Mucosa of rectum (tissue), 2 donors: ENCODE measurements around the gene PITX3.

Experiments used
- H3K27ac ChIP-seq, 2 donors: one replicate each; pipeline ENCODE4 v1.7.0; 2013; ENCODE audit warnings: inconsistent platforms in 2 of 2, low read depth in 2 of 2, low read length in 2 of 2
- H3K27me3 ChIP-seq, 2 donors: one replicate each; pipeline ENCODE4 v1.7.0; 2013; ENCODE audit warnings: low read length in 2 of 2; ENCODE audit not compliant: control insufficient read depth in 2 of 2, insufficient read depth in 2 of 2
- H3K36me3 ChIP-seq, 2 donors: one replicate each; pipeline ENCODE4 v1.7.0; 2013; ENCODE audit warnings: low read length in 2 of 2; ENCODE audit not compliant: control insufficient read depth in 2 of 2, insufficient read depth in 2 of 2
- H3K4me1 ChIP-seq, 2 donors: one replicate each; pipeline ENCODE4 v1.7.0; 2013; ENCODE audit warnings: low read length in 2 of 2, mild to moderate bottlenecking in 1 of 2; ENCODE audit not compliant: control insufficient read depth in 2 of 2, insufficient read depth in 2 of 2
- H3K4me3 ChIP-seq, 2 donors: one replicate each; pipeline ENCODE4 v1.7.0; 2013; ENCODE audit warnings: low read length in 2 of 2
- H3K9ac ChIP-seq, 2 donors: one replicate each; pipeline ENCODE4 v1.7.0; 2013; ENCODE audit warnings: low read length in 2 of 2, low read depth in 1 of 2, mild to moderate bottlenecking in 1 of 2
- H3K9me3 ChIP-seq, 2 donors: one replicate each; pipeline ENCODE4 v1.7.0; 2013; ENCODE audit warnings: low read length in 2 of 2; ENCODE audit not compliant: control insufficient read depth in 2 of 2
- donor health status: healthy.
- donor health status: Normal muscosa, but diverticular disease.

The PITX3 gene

DNA sequence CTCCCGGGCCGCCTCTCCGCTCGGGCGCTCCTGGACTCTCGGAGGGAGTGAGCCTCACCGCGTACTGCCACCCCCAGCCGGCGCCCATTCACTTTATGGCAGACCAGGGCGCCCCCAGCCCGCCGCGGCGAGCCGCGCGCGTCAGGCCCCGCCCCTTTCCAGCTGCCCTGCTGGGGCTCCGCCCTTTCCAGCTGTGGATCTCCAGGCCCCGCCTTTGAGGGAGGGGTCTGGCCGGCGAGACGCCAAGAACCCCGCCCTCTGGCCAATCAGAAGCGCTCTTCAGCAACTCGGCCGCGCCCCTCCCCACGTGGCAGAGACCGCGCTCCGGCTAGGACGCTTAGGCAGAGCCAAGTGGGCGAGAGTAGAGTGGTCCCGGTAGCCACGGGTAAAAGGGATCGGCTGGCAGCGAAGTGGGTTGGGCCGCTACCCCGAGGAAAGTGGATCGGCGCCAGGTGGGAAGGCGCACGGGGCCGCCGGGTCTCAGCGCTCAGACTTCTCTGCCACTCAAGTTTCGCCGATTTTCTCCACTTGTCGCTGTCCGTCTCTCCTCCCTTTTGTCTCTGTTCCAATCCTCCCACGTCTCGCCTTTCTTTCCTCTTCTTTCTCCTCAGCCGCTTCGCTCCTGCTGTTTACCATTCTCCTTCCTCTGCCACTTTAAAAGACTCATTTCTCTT is at the start of gene PITX3:
Gene PITX3, minus strand, starts transcription at position 69 of the 674 bp plus-strand sequence. CDS start 9,432 bp downstream, outside the sequence.
- Histone ChIP-seq H3K36me3 (no peaks in the 10 kb centered on the region), H3K27me3 (peaks cover 24 to 25% of the 10 kb centered on the region in 2 donors), H3K4me1 (peaks cover 21 to 26% of the 10 kb centered on the region in 2 donors), H3K9ac (peak within 1 kb of the TSS in 1 of 2 donors; percentile 56), H3K27ac (no peak within 1 kb of the TSS), H3K4me3 (peak within 1 kb of the TSS; percentile 74 to 89), H3K9me3 (no peaks in the 10 kb centered on the region)

DNA sequence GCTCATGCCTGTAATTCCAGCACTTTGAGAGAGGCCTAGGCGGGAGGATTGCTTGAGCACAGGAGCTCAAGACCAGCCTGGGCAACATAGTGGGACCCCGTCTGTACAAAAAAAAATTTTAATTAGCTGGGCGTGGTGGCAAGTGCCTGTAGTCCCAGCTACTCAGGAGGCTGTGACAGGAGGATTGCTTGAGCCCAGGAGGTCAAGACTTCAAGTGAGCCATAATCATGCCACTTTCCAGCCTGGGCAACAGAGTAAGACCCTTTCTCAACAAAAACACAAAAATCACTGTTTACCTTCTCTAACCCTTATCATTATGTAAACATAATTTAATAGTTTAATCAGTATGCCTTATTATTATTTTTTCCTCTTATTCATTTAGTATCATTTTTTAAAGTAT is 48.5 kb upstream of the PITX3 start:
- no peak overlapping the region for H3K27ac ChIP-seq
- H3K4me1 ChIP-seq = peaks cover 0 to 4% of the 10 kb centered on the region in 2 donors

DNA sequence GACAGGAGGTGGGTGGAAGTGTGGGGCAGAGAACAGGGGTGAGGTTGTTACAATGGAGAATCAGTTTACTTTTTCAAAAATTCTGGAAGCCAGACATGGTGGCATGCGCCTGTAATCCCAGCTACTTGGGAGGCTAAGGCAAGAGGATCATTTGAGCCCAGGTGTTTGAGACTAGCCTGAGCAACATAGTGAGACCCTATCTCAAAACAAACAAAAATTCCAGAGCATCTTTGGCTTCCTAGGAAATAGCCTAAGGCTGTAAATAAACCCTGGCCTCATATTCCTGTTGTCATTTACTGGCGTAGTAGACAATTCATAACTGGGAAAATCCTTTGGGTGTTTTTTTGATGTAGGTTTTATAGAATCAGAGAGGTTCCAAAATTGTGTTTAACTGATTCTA is 48.0 kb upstream of the PITX3 start:
- Histone ChIP-seq H3K27ac (no peak overlapping the region), H3K4me3 (no peak overlapping the region)

More for the DNA sequence above, 48.5 kb upstream of the PITX3 start:
- Histone ChIP-seq H3K9me3 (no peaks in the 10 kb centered on the region), H3K9ac (no peak overlapping the region), H3K36me3 (peaks cover 0 to 4% of the 10 kb centered on the region in 2 donors), H3K4me3 (no peak overlapping the region), H3K27me3 (no peaks in the 10 kb centered on the region)

DNA sequence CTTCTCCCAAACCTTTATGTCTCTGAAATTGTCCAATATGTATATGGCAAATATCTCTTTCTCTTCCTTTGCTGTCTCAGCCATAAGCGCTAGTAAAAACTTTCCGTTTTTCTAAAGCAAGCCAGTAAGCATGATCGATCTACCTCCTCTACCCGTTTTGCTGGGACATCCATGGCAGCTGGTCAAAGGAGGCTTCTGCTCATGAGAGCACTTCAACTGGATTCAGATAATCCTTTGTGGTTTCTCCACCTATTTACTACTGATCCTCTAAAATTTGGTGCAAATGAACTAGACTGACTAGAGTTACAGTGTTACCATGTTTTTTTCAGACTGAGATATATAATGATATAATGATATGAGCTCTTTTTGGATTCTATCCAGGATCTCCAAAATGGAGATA is 46.7 kb upstream of the PITX3 start:
- no peaks in the 10 kb centered on the region for H3K9me3 ChIP-seq
- peaks cover 0 to 4% of the 10 kb centered on the region in 2 donors for H3K4me1 ChIP-seq
- H3K27me3 ChIP-seq = no peaks in the 10 kb centered on the region
- no peak overlapping the region for H3K27ac ChIP-seq
- H3K4me3 ChIP-seq = no peak overlapping the region
- peaks cover 0 to 3% of the 10 kb centered on the region in 2 donors for H3K36me3 ChIP-seq
- H3K9ac ChIP-seq = no peak overlapping the region

More for the DNA sequence above, 48.0 kb upstream of the PITX3 start:
- Histone ChIP-seq H3K9me3 (no peaks in the 10 kb centered on the region), H3K4me1 (peaks cover 0 to 4% of the 10 kb centered on the region in 2 donors), H3K9ac (no peak overlapping the region), H3K27me3 (no peaks in the 10 kb centered on the region), H3K36me3 (no peaks in the 10 kb centered on the region)

DNA sequence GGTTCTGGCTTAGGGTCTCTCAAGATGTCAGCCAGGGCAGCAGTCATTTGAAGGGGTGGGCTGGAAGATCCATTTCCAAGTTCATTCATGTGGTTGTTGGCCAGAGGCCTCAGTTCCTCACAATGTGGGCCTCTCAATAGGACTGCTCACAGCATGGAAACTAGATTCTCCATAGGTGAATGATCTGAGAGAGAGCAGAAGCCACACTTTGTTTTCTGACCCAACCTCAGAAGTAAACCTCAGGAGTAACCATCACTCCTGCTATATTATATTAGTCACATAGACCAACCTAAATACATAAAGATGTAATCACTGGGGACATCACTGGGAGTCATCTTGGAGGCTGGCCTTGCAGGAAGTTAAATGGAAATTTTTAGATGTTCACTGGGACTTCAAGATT is 46.2 kb upstream of the PITX3 start:
- Histone ChIP-seq H3K9me3 (no peaks in the 10 kb centered on the region), H3K4me3 (no peak overlapping the region), H3K27ac (no peak overlapping the region), H3K9ac (no peak overlapping the region), H3K4me1 (peaks cover 0 to 4% of the 10 kb centered on the region in 2 donors), H3K27me3 (no peaks in the 10 kb centered on the region), H3K36me3 (peaks cover 0 to 3% of the 10 kb centered on the region in 2 donors)

DNA sequence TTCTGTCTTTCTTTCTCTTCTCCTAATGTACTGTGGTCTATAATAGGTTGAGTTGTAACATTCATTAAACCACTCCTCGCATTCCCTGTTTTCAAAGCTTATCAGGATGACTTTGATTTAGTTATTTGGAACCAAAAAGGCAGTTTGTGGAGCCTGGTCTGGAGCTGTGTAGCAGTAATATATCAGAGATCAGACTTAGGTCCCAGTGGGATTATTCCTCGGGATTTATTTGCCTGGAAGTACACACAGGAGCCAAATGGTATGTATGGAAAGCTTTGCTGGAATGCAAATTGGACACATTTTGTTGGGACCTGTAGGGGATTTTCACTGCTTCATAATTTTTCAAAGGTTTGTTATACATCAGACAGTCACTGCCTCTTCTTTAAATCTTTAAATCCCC is 44.9 kb upstream of the PITX3 start:
- H3K4me1 ChIP-seq = peaks cover 0 to 1% of the 10 kb centered on the region in 2 donors
- H3K4me3 ChIP-seq = no peak overlapping the region
- no peak overlapping the region for H3K27ac ChIP-seq
- H3K27me3 ChIP-seq = no peaks in the 10 kb centered on the region
- peaks cover 0 to 3% of the 10 kb centered on the region in 2 donors for H3K36me3 ChIP-seq
- no peak overlapping the region for H3K9ac ChIP-seq
- H3K9me3 ChIP-seq = no peaks in the 10 kb centered on the region

DNA sequence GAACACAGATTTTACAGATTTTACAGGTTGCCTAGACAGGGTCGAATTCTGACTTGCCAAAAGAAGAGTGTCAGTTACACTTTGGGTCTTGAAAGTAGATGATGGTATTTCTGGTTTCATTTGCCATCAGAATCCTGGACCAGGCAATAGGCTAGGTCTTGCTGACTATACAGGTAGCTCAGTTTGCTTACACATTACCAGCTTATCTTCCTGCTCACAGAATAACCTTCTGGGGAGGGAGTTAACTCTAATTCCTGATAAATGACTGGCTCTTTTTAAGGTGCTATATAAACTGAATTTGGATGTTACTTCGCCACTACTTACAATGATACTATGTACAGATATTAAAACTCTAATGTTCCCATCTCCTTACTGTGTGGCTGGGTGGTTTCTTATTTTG is 43.8 kb upstream of the PITX3 start:
- no peaks in the 10 kb centered on the region for H3K4me1 ChIP-seq
- H3K27me3 ChIP-seq = no peaks in the 10 kb centered on the region
- no peak overlapping the region for H3K27ac ChIP-seq
- no peak overlapping the region for H3K9ac ChIP-seq
- H3K9me3 ChIP-seq = no peaks in the 10 kb centered on the region
- peaks cover 0 to 3% of the 10 kb centered on the region in 2 donors for H3K36me3 ChIP-seq
- no peak overlapping the region for H3K4me3 ChIP-seq

DNA sequence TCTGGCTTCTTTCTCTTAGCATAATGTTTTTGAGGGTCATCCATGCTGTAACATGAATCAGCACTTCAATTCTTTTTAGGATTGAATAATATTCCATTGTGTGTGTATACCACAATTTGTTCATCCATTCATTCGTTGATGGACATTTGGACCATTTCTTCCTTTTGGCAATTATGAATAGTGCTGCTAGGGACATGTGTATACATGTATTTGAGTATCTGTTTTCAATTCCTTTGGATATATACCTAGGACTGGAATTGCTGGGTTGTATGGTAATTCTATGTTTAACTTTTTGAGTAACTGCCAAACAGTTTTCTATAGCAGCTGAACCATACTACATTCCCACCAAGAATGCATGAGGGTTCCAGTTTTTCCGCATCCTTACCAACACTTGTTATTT is 43.2 kb upstream of the PITX3 start:
- Histone ChIP-seq H3K9ac (no peak overlapping the region), H3K9me3 (no peaks in the 10 kb centered on the region), H3K27ac (no peak overlapping the region), H3K4me1 (no peaks in the 10 kb centered on the region), H3K27me3 (no peaks in the 10 kb centered on the region), H3K4me3 (no peak overlapping the region), H3K36me3 (peaks cover 0 to 3% of the 10 kb centered on the region in 2 donors)

DNA sequence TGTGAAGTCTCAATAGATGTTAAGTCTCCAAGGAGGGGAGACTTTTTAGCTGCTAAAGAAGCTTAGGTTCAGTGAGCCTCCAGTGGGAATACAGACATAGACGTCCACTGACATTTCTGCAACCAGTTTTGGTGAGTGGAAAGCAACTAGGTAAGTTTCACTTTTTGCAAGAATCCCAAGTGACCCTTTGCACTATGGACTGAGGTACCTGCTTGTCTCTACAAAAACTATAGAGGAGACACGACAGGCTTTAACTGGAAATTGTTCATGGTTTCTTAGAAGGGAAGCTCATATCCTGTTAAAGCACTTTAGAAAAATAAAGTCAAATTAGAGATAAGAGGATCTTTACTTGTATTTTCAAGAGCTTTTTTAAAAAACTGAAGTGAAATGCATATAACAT is 42.6 kb upstream of the PITX3 start:
- no peaks in the 10 kb centered on the region for H3K4me1 ChIP-seq

DNA sequence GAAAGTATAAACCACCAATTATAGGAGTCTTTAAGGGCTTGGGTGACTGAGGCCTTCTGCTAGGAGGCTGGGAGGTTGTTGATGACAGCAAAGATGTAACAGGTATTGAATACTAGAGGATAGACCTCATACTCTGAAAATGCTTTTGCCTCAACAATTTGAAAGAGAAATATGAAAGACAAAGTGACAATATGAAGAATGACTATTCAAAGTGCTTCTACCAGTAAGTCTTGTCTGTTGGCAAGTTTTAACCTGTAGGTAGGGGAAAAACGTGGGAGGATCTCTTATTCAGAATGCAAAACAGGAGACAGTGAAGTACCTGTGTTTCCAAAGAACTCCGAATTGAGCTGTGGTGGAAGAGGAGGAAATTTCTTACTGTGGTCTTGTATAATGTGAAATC is 42.2 kb upstream of the PITX3 start:
- Histone ChIP-seq H3K4me1 (no peaks in the 10 kb centered on the region), H3K9ac (no peak overlapping the region), H3K4me3 (no peak overlapping the region), H3K9me3 (no peaks in the 10 kb centered on the region), H3K27me3 (no peaks in the 10 kb centered on the region), H3K27ac (no peak overlapping the region), H3K36me3 (peaks cover 0 to 3% of the 10 kb centered on the region in 2 donors)

More for the DNA sequence above, 42.6 kb upstream of the PITX3 start:
- Histone ChIP-seq H3K27me3 (no peaks in the 10 kb centered on the region), H3K9me3 (no peaks in the 10 kb centered on the region), H3K4me3 (no peak overlapping the region), H3K9ac (no peak overlapping the region), H3K27ac (no peak overlapping the region), H3K36me3 (peaks cover 0 to 3% of the 10 kb centered on the region in 2 donors)
